H1 (cell line): ENCODE data around the gene FES. TPM values are rescaled to one million over a fixed set of nuclear protein-coding genes. Genes with fewer than 3 reads are reported as not detected.

Experiments
- CTCF ChIA-PET: fragments of 300-600 bp; sonication (Branson Sonifier 250); formaldehyde crosslinking; loops from one replicate; lab custom pipeline; 2021; ENCODE audit not compliant: partially characterized antibody; lab: Charles Lee
- POLR2A ChIA-PET: fragments of 300-600 bp; sonication (Branson Sonifier 250); formaldehyde crosslinking; loops from one replicate; lab custom pipeline; 2021; ENCODE audit warnings: inconsistent platforms; ENCODE audit not compliant: partially characterized antibody; lab: Charles Lee
- DNase-seq, 2 experiments: peaks; one replicate each; pipeline versions ENCODE4 v3.0.0 to v3.0.0-alpha.2; 2010 to 2022; ENCODE audit warnings: low spot score in 2 of 2, low read depth in 1 of 2, mixed read lengths in 1 of 2
- FAIRE-seq: peaks from 2 replicates; lab custom pipeline; 2011; peaks lifted over from hg19 to GRCh38; lab: Jason Lieb, UNC
- H2AFZ ChIP-seq: 2 replicates; pipeline ENCODE4 v1.8.1; 2012; ENCODE audit warnings: low read length, inconsistent platforms
- H2AK5ac ChIP-seq: 2 replicates; pipeline ENCODE4 v1.6.1; 2013; ENCODE audit warnings: low read depth, low read length
- H2BK120ac ChIP-seq: replicated peaks from 2 replicates; pipeline ENCODE3; 2013; ENCODE audit warnings: low read depth, low read length, inconsistent platforms
- H2BK12ac ChIP-seq: 2 replicates; pipeline ENCODE4 v1.6.1; 2013; ENCODE audit warnings: low read depth, low read length
- H2BK15ac ChIP-seq: 2 replicates; pipeline ENCODE4 v1.6.1; 2013; ENCODE audit warnings: low read length
- H2BK20ac ChIP-seq: 2 replicates; pipeline ENCODE4 v1.6.1; 2013; ENCODE audit warnings: low read length
- H2BK5ac ChIP-seq: 2 replicates; pipeline ENCODE4 v1.6.1; 2013; ENCODE audit warnings: low read depth, low read length
- H3K14ac ChIP-seq: 2 replicates; pipeline ENCODE4 v1.6.1; 2013; ENCODE audit warnings: inconsistent platforms; ENCODE audit not compliant: insufficient read length
- H3K18ac ChIP-seq: 2 replicates; pipeline ENCODE4 v1.6.1; 2013; ENCODE audit warnings: low read length; ENCODE audit errors: extremely low read depth
- H3K23ac ChIP-seq: 2 replicates; pipeline ENCODE4 v1.6.1; 2013; ENCODE audit warnings: inconsistent platforms; ENCODE audit not compliant: insufficient read length
- H3K23me2 ChIP-seq: 2 replicates; pipeline ENCODE4 v1.6.1; 2013; ENCODE audit warnings: low read depth, low read length
- H3K27ac ChIP-seq: 2 replicates; pipeline ENCODE4 v1.6.1; 2011; ENCODE audit warnings: low read depth, low read length, inconsistent platforms
- H3K27me3 ChIP-seq, 4 experiments: replicated peaks in 1 of 4; 1 replicate in 1 of 4; 2 replicates in 3 of 4; pipeline versions ENCODE4 v1.6.1 to v1.8.1; 2011 to 2013; ENCODE audit warnings: low read length in 3 of 4, mild to moderate bottlenecking in 3 of 4, inconsistent platforms in 2 of 4, mixed read lengths in 2 of 4, moderate library complexity in 1 of 4; ENCODE audit not compliant: control insufficient read depth in 3 of 4, insufficient read depth in 3 of 4; ENCODE audit errors: extremely low read depth in 1 of 4
- H3K36me3 ChIP-seq, 4 experiments: 2 replicates each; pipeline versions ENCODE4 v1.6.1 to v1.8.1; 2011 to 2013; ENCODE audit warnings: mild to moderate bottlenecking in 4 of 4, low read length in 3 of 4, moderate library complexity in 2 of 4, control low read depth in 1 of 4, inconsistent platforms in 1 of 4; ENCODE audit not compliant: insufficient read depth in 4 of 4, control insufficient read depth in 2 of 4
- H3K4ac ChIP-seq: replicated peaks from 2 replicates; pipeline ENCODE3; 2013; ENCODE audit warnings: low read length, low read depth, mixed read lengths, inconsistent platforms; ENCODE audit not compliant: insufficient read length
- H3K4me1 ChIP-seq, 4 experiments: replicated peaks in 1 of 4; 1 replicate in 1 of 4; 2 replicates in 3 of 4; pipeline versions ENCODE4 v1.6.1 to v1.8.1; 2011 to 2013; ENCODE audit warnings: low read length in 3 of 4, inconsistent platforms in 2 of 4, mixed read lengths in 1 of 4; ENCODE audit not compliant: insufficient read depth in 4 of 4, control insufficient read depth in 3 of 4
- H3K4me2 ChIP-seq, 2 experiments: 2 replicates each; pipeline versions ENCODE4 v1.6.1 to v1.8.1; 2011 to 2013; ENCODE audit warnings: low read depth in 2 of 2, low read length in 2 of 2, control low read depth in 1 of 2, inconsistent platforms in 1 of 2, mild to moderate bottlenecking in 1 of 2; ENCODE audit not compliant: insufficient read depth in 1 of 2
- H3K4me3 ChIP-seq, 4 experiments: fragments of 200-600, 300-600 bp in 1 of 4; sonication (generic), shearing (Covaris generic), sonication (Bioruptor Twin) in 1 of 4; 2 replicates each; pipeline versions ENCODE4 v1.5.1 to v1.8.1; 2011 to 2016; ENCODE audit warnings: low read length in 4 of 4, low read depth in 3 of 4, control low read depth in 2 of 4, inconsistent platforms in 2 of 4, mild to moderate bottlenecking in 2 of 4, mixed read lengths in 1 of 4, moderate library complexity in 1 of 4; ENCODE audit not compliant: insufficient read depth in 2 of 4; ENCODE audit errors: extremely low read depth in 1 of 4
- H3K56ac ChIP-seq: replicated peaks from 2 replicates; pipeline ENCODE3; 2013; ENCODE audit warnings: low read depth, mild to moderate bottlenecking, mixed read lengths, low read length, inconsistent platforms; ENCODE audit not compliant: insufficient read length
- H3K79me1 ChIP-seq: 2 replicates; pipeline ENCODE4 v1.6.1; 2013; ENCODE audit warnings: low read depth, low read length, control low read depth
- H3K79me2 ChIP-seq, 2 experiments: 2 replicates each; pipeline versions ENCODE4 v1.6.1 to v1.8.1; 2012 to 2013; ENCODE audit warnings: low read length in 2 of 2, mild to moderate bottlenecking in 2 of 2, inconsistent platforms in 1 of 2; ENCODE audit not compliant: insufficient read depth in 2 of 2, control insufficient read depth in 1 of 2
- H3K9ac ChIP-seq, 4 experiments: replicated peaks in 1 of 4; 1 replicate in 1 of 4; 2 replicates in 3 of 4; pipeline versions ENCODE4 v1.6.1 to v1.8.1; 2011 to 2013; ENCODE audit warnings: low read depth in 3 of 4, low read length in 3 of 4, control low read depth in 2 of 4, mild to moderate bottlenecking in 2 of 4, moderate library complexity in 2 of 4, inconsistent platforms in 1 of 4; ENCODE audit errors: extremely low read depth in 1 of 4
- H3K9me3 ChIP-seq, 2 experiments: 2 replicates each; pipeline versions ENCODE4 v1.6.1 to v1.8.1; 2012 to 2013; ENCODE audit warnings: mild to moderate bottlenecking in 2 of 2, moderate library complexity in 2 of 2, control low read depth in 1 of 2, inconsistent platforms in 1 of 2, low read depth in 1 of 2, low read length in 1 of 2, mixed read lengths in 1 of 2; ENCODE audit not compliant: insufficient read depth in 2 of 2
- H4K20me1 ChIP-seq, 2 experiments: replicated peaks in 1 of 2; 2 replicates each; pipeline versions ENCODE3 to v1.8.1; 2011 to 2013; ENCODE audit warnings: inconsistent platforms in 2 of 2, low read length in 2 of 2, mild to moderate bottlenecking in 1 of 2; ENCODE audit not compliant: insufficient read depth in 2 of 2, control insufficient read depth in 1 of 2
- H4K5ac ChIP-seq: 2 replicates; pipeline ENCODE4 v1.6.1; 2013; ENCODE audit warnings: low read length, low read depth, mixed read lengths, inconsistent platforms; ENCODE audit not compliant: insufficient read length
- H4K8ac ChIP-seq: 2 replicates; pipeline ENCODE4 v1.8.0; 2013; ENCODE audit warnings: mild to moderate bottlenecking, moderate library complexity, low read length, inconsistent platforms; ENCODE audit not compliant: insufficient read depth; ENCODE audit errors: extremely low read depth
- H4K91ac ChIP-seq: replicated peaks from 2 replicates; pipeline ENCODE3; 2013; ENCODE audit warnings: low read length, mixed read lengths, inconsistent platforms; ENCODE audit not compliant: insufficient read length
- JUN ChIP-seq: IDR thresholded peaks from 2 replicates; pipeline ENCODE4 v1.6.1; 2011; ENCODE audit warnings: low read depth, mild to moderate bottlenecking, improper control_type of control experiment, low read length
- NRF1 ChIP-seq: IDR thresholded peaks from 2 replicates; pipeline ENCODE4 v1.6.1; 2011; ENCODE audit warnings: mild to moderate bottlenecking, low read depth, low read length, improper control_type of control experiment
- WGBS, 2 experiments: shearing (Covaris generic) in 1 of 2; methylation state at CpG; one replicate each; pipeline versions ENCODE4 v1.1.6 to v1.1.7; 2013 to 2015; ENCODE audit warnings: low lambda C conversion rate in 2 of 2, mixed read lengths in 2 of 2, inconsistent platforms in 1 of 2, low coverage in 1 of 2, missing lambda C conversion rate in 1 of 2; ENCODE audit not compliant: insufficient replicate concordance in 2 of 2, insufficient coverage in 1 of 2, insufficient read length in 1 of 2; ENCODE audit errors: extremely low coverage in 1 of 2, missing lambda C conversion rate in 1 of 2; 5-methylcytosine and 5-hydroxymethylcytosine counted together
- polyA plus RNA-seq, 7 experiments: library from polyadenylated mRNA; depleted of rRNA in 3 of 7; stranded (reverse) in 5 of 7; unstranded in 2 of 7; fragments of >200 nt in 5 of 7; fragments of 200-250 nt in 2 of 7; gene quantifications; 1 replicate in 5 of 7; 2 replicates in 1 of 7; 4 replicates in 1 of 7; pipeline versions ENCODE4 v1.2.1 to v1.2.3, GENCODE V29; 2011 to 2013; ENCODE audit warnings: missing spikeins in 2 of 7, mixed read lengths in 2 of 7
- total RNA-seq: library from RNA; stranded (reverse); fragmentation: NEBNext Ultra II Directional; extraction: Animal tissue kit (Norgen Biotek cat#: 25700); gene quantifications from 2 replicates; pipeline ENCODE4 v1.2.1, GENCODE V29; 2021

FES gene
- total and polyA plus RNA-seq, 2 of the 8 experiments (the other 6 are each of a cell fraction or from before 2014, with no cell fraction given) = 8.5 to 8.6 TPM

DNA sequence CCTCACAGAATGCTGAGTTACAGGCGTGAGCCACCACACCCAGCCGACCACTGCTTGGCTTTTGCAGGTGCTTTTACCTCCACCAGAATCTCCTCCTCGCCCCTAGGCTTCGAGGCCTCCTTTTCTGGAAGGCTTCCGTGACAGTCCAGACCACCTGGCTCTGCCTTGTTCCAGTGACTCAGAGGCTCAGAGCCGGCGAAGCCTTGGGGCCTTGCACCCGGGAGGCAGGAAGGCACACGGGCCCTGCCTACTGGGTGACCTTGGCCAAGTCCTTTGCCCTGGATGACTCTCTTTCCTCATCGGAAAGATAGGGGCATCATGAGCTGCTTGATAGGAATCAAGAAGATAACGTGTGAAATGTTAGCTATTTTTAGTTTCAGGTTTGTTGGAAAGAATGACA lies 47.2 kb upstream of the FES start:
- ChIA-PET POLR2A (interaction anchor here (1.0 kb wide), 1 partner anchor 49 kb away, joined by 4 read pairs; no protein-coding TSS in a partner anchor), CTCF (no interaction called here)
- Histone ChIP-seq H3K23me2 (no peaks in the 10 kb centered on the region), H3K9ac (no peak overlapping the region), H2AFZ (no peak overlapping the region), H2BK15ac (no peak overlapping the region), H3K14ac (no peak overlapping the region), H3K27ac (no peak overlapping the region), H3K4me2 (no peak overlapping the region), H4K20me1 (no peaks in the 10 kb centered on the region), H2BK5ac (no peak overlapping the region), H2BK12ac (peak overlapping the region; percentile 75; the same call in 1 of the 2 replicates), H3K79me2 (no peaks in the 10 kb centered on the region), H3K18ac (no peak overlapping the region), H3K4ac (no peak overlapping the region), H2AK5ac (no peak overlapping the region), H4K8ac (no peak overlapping the region), H3K27me3 (no peaks in the 10 kb centered on the region; a peak in 1 of 7 replicates), H3K79me1 (no peaks in the 10 kb centered on the region), H2BK20ac (no peak overlapping the region; the same call in 1 of the 2 replicates), H4K91ac (no peak overlapping the region)
- WGBS, 2 experiments = 91% methylated on average over 10 of the region's 11 CpGs; no CpG with 5 or more reads in 1 of the 2 experiments
- TF ChIP-seq JUN = no peak
- no peak for TF ChIP-seq NRF1
- TF ChIP-seq, all 59 proteins: peak for 0
- Histone ChIP-seq H3K9me3 (no peaks in the 10 kb centered on the region), H3K56ac (no peak overlapping the region), H4K5ac (no peak overlapping the region), H3K36me3 (no peaks in the 10 kb centered on the region), H2BK120ac (no peak overlapping the region), H3K23ac (no peak overlapping the region), H3K4me1 (peaks cover 6 to 21% (median 18%) of the 10 kb centered on the region in 4 experiments), H3K4me3 (no peak overlapping the region)
- no peak for DNase-seq
- FAIRE-seq = no peak
